ENCODE measurements around the gene TMEM82. TPM values are rescaled to one million over a fixed set of nuclear protein-coding genes. Genes with fewer than 3 reads are reported as not detected.
"Not testable (repeated sequence)": the region's sequence is repeated elsewhere in the genome, so short reads cannot be mapped to it uniquely, and the experiment has no call there.

TMEM82 gene
- 10 to 100 TPM in 3 of 4 donors, 1 to 10 TPM in 1; 1.8 to 30.3 (median 19.2) TPM for total RNA-seq

GRCh38 chr1:15742339-15742801 is at the start of gene TMEM82:
TSS of gene TMEM82 (plus strand) at chr1:15742499. CDS start at chr1:15742560, 61 bp downstream.
- peak; percentile 76 for DNase-seq
- in situ Hi-C loops (cut with MboI; ENCODE audit: low pct_ligation_motif_present in 1 of 4, low pct_unique_long_range_greater_than_20kb in 1 of 4, low sequenced_read_pairs in 3 of 4) (no loop called here), intact Hi-C loops (cut with DNase I; ENCODE audit: low total_unique reads) (loop anchor here (2.0 to 10.0 kb wide), 2 partner anchors 58 to 148 kb away; partner anchors contain the start of gene PLEKHM2)

GRCh38 chr1:15693371-15693770 is 48.9 kb upstream of the TMEM82 start:
- H3K4me3 ChIP-seq = no peak overlapping the region
- in situ Hi-C loops (cut with MboI; ENCODE audit: low pct_ligation_motif_present in 1 of 4, low pct_unique_long_range_greater_than_20kb in 1 of 4, low sequenced_read_pairs in 3 of 4) = no loop called here
- H3K4me1 ChIP-seq = peaks cover 0 to 30% (median 4%) of the 10 kb centered on the region in 4 donors
- no peak for DNase-seq
- intact Hi-C loops (cut with DNase I; ENCODE audit: low total_unique reads) = no loop called here
- H3K27me3 ChIP-seq = no peaks in the 10 kb centered on the region
- H3K27ac ChIP-seq = no peak overlapping the region
- H3K9me3 ChIP-seq = no peaks in the 10 kb centered on the region
- H3K36me3 ChIP-seq = no peaks in the 10 kb centered on the region
- 89% methylated on average over 5 of the region's 5 CpGs; no CpG with 5 or more reads in 1 of the 2 donors for WGBS, 2 donors (ENCODE audit: low coverage in 1 of 2)
- TF ChIP-seq POLR2AphosphoS5 (IDR thresholded peaks at IDR 0.05) (no peak), EP300 (IDR thresholded peaks at IDR 0.05; ENCODE audit: low read depth) (no peak), POLR2A (IDR thresholded peaks at IDR 0.05) (no peak), CTCF (IDR thresholded peaks at IDR 0.05) (no peak)

More at GRCh38 chr1:15742339-15742801, at the start of gene TMEM82:
- H3K36me3 ChIP-seq = no peaks in the 10 kb centered on the region
- 20% methylated on average over 2 to 14 of the region's 14 CpGs for WGBS, 2 donors (ENCODE audit: low coverage in 1 of 2)
- H3K9me3 ChIP-seq = no peaks in the 10 kb centered on the region
- TF ChIP-seq POLR2AphosphoS5 (IDR thresholded peaks at IDR 0.05) = peak in 1 of 3 donors; percentile 69
- no peak for TF ChIP-seq EP300 (IDR thresholded peaks at IDR 0.05; ENCODE audit: low read depth)
- no peak for TF ChIP-seq CTCF (IDR thresholded peaks at IDR 0.05)
- TF ChIP-seq POLR2A (IDR thresholded peaks at IDR 0.05) = peak; percentile 67
- H3K4me1 ChIP-seq = peaks cover 5 to 35% (median 29%) of the 10 kb centered on the region in 4 donors
- peak within 1 kb of the TSS in 2 of 4 donors; percentile 20 to 30 for H3K4me3 ChIP-seq
- H3K27me3 ChIP-seq = no peaks in the 10 kb centered on the region
- peak within 1 kb of the TSS; percentile 80 to 87 (median 86) for H3K27ac ChIP-seq

- WGBS, 2 donors (ENCODE audit: low coverage in 1 of 2) = 52 to 70% methylated on average over 8 to 10 of the region's 10 CpGs
- in situ Hi-C loops (cut with MboI; ENCODE audit: low pct_ligation_motif_present in 1 of 4, low pct_unique_long_range_greater_than_20kb in 1 of 4, low sequenced_read_pairs in 3 of 4) (no loop called here), intact Hi-C loops (cut with DNase I; ENCODE audit: low total_unique reads) (no loop called here)
- H3K4me3 ChIP-seq = no peak overlapping the region
- TF ChIP-seq POLR2AphosphoS5 (IDR thresholded peaks at IDR 0.05) = no peak
- TF ChIP-seq POLR2A (IDR thresholded peaks at IDR 0.05) = no peak
- no peak for TF ChIP-seq EP300 (IDR thresholded peaks at IDR 0.05; ENCODE audit: low read depth)
- TF ChIP-seq CTCF (IDR thresholded peaks at IDR 0.05) = no peak
- H3K27ac ChIP-seq = peak overlapping the region; percentile 39 to 61 (median 47)
- peaks cover 0 to 31% (median 8%) of the 10 kb centered on the region in 4 donors for H3K4me1 ChIP-seq
- H3K27me3 ChIP-seq = no peaks in the 10 kb centered on the region
- no peaks in the 10 kb centered on the region for H3K9me3 ChIP-seq
- DNase-seq = peak; percentile 44
- H3K36me3 ChIP-seq = no peaks in the 10 kb centered on the region
Observed at GRCh38 chr1:15696956-15697521, 45.3 kb upstream of the TMEM82 start.

GRCh38 chr1:15698201-15698600 is 44.1 kb upstream of the TMEM82 start:
- Histone ChIP-seq H3K27ac (no peak overlapping the region), H3K27me3 (no peaks in the 10 kb centered on the region), H3K36me3 (no peaks in the 10 kb centered on the region), H3K4me3 (no peak overlapping the region), H3K4me1 (peaks cover 5 to 36% (median 13%) of the 10 kb centered on the region in 4 donors), H3K9me3 (no peaks in the 10 kb centered on the region)
- in situ Hi-C loops (cut with MboI; ENCODE audit: low pct_ligation_motif_present in 1 of 4, low pct_unique_long_range_greater_than_20kb in 1 of 4, low sequenced_read_pairs in 3 of 4) (no loop called here), intact Hi-C loops (cut with DNase I; ENCODE audit: low total_unique reads) (no loop called here)
- no peak for TF ChIP-seq EP300 (IDR thresholded peaks at IDR 0.05; ENCODE audit: low read depth)
- no peak for TF ChIP-seq CTCF (IDR thresholded peaks at IDR 0.05)
- no peak for TF ChIP-seq POLR2AphosphoS5 (IDR thresholded peaks at IDR 0.05)
- TF ChIP-seq POLR2A (IDR thresholded peaks at IDR 0.05) = no peak
- 97 to 100% methylated on average over 1 to 2 of the region's 2 CpGs for WGBS, 2 donors (ENCODE audit: low coverage in 1 of 2)
- DNase-seq = no peak

- H3K4me3 ChIP-seq; DNase-seq; in situ Hi-C loops (cut with MboI; ENCODE audit: low pct_ligation_motif_present in 1 of 4, low pct_unique_long_range_greater_than_20kb in 1 of 4, low sequenced_read_pairs in 3 of 4); H3K9me3 ChIP-seq; intact Hi-C loops (cut with DNase I; ENCODE audit: low total_unique reads); H3K27ac ChIP-seq; H3K36me3 ChIP-seq; H3K27me3 ChIP-seq: not testable (repeated sequence)
- 83 to 93% methylated on average over 2 to 4 of the region's 4 CpGs for WGBS, 2 donors (ENCODE audit: low coverage in 1 of 2)
- peaks cover 11 to 47% (median 23%) of the 10 kb centered on the region in 4 donors for H3K4me1 ChIP-seq
Observed at GRCh38 chr1:15699321-15699720, 43.0 kb upstream of the TMEM82 start.

Measured in transverse colon (tissue), 4 donors.